Epidermal melanocyte (primary cell): Measurements from ENCODE around the gene CDKN1A.
"Not testable (repeated sequence)": the region's sequence is repeated elsewhere in the genome, so short reads cannot be mapped to it uniquely, and the experiment has no call there.

ENCODE experiments used
- DNase-seq: peaks from one replicate; pipeline ENCODE4 v3.0.0; 2011; ENCODE audit warnings: low spot score; ENCODE audit not compliant: insufficient read length

Gene CDKN1A

DNA sequence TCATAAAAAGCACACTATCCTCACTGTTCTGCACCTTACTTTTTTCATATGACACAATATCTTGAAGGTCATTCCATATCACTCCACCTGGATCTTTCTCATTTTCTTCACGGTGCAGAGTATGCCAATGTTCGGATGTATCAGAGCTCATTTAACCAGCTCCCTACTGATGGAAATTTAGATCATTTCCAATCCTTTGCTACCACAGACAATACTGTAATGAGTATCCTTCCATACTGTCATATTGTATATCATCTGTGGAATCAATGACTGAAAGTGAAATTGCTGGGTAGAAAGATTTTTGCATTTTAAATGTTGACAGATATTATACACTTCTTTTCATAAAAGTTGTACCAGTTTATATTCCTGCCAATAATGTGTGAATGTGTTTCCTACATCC is 16.9 kb downstream of the CDKN1A start:
- no peak for DNase-seq

DNA sequence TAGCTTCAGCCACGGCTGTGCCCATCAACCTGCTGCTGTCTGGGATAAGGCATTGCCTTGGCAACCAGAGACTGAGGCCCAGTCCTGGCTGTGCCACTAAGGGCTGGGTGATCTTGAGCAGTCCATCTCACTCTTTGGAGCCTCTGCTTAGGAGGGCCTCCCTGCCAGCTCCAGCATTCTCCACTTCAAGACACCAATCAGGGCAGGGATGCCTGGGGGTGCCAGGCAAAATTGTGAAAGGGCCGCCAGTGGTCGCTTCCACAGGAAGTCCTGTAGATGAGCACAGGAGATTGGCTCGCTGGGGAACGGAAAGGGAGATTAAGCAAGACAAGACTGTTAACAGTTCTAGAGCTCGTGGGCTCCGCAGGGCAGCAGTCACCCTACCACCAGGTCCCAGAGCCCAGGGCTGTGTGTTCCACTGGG is 19.0 kb downstream of the CDKN1A start, which contains the start of gene RAB44:
RAB44 (plus strand) TSS at position 346 of the 423 bp plus-strand sequence. CDS start 6,410 bp downstream, outside the sequence.
- DNase-seq: no peak

DNA sequence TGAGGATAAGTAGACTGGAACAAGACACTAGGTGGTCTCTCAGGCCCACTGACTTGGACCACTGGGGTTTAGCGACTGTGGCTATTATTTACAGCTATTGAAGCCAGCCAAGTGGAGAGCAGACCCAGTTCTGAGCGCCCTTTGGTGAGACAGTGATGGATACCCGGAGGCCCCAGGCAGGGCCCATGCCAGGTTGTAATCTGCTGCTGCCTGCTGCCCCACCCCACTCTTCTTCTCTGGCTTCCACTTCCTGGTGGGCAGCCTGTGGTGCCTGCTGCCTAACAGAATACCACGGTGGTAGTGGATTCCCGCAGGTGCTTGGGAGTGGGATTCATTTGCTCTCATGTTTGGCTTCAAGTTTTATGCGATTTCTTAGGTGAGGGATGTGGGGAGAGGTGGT is 19.7 kb downstream of the CDKN1A start:
- no peak for DNase-seq

- no peak for DNase-seq
These were observed 20.4 kb downstream of the CDKN1A start for GRCh38 chr6:36698871-36699271.

- no peak for DNase-seq
These were observed 20.8 kb downstream of the CDKN1A start for GRCh38 chr6:36699348-36699747.

DNA sequence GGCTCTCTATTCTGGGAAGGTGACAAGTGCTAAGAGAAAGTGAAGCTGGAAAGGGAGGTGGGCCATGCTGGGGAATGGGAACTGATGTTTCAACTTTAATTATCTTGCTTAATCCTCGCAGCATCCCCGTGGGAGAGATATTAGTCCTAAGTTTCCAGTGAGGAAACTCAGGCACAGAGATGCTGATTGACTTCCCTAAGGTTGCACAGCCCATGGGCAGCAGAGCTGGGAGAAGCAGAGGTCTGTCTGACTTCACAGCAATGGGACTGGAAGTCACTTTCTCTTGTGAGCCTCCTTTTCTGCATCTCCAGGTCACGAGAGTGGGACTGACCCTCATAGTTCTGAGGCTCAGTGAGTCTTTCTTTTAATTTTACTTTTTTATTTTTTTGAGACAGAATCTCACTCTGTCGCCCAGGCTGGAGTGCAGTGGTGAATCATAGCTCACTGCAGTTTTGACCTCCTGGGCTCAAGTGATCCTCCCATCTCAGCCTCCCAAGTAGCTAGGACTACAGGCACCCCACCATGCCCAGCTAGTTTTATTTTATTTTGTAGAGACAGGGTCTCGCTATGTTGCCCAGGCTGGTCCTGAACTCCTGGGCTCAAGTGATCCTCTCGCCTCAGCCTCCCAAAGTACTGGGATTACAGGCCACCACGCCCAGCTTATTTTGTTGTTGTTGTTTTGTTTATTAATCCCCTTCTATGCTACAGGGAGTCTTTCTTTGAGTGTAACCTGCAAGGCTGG is 21.7 kb downstream of the CDKN1A start:
- DNase-seq: no peak

DNA sequence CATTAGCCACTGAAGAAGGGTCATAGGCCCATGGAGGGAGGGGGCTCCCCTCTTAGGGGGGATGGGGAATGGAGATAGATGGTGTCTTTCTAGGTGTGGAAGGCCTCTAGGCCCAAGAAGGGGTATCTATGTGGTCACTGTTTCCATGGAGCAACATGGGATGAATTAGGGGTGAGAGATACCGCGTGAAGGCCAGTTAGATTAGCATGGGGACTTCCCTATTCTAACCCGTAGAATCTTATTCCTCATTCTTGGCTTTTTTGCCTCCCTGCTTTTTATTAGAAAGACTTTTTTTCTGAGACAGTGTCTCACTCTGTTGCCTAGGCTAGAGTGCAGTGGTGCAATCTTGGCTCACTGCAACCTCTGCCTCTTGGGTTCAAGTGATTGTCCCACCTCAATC is 22.3 kb downstream of the CDKN1A start:
- no peak for DNase-seq

DNA sequence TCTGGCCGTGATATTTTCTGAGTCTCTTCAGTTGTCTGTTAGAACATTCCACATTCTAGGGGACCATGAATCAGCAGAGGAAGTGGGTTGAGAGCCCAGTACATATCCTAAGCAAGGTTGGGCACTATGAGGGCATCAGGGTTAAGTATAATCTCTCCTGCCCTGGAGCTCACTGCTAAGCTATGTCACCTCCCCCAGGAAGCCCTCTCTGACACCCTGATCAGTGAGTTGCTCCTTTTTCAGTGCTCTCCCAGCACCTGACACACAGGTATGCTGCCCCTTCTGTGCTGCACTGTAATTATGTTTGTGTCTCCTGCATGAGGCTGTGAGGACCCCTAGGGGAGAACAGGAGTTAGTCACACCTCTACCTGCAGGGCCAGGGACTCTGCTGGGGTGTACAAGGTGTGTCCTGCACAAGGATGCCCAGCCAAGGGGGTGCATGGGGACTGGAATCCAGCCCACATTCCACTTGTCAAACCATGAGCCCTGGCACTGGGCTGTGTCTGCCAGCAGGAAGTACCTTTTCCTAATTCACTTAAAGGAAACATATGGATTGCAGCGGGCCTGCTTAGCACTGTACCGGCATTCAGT is 23.0 kb downstream of the CDKN1A start:
- DNase-seq: no peak

- no peak for DNase-seq
These were observed 24.1 kb downstream of the CDKN1A start for GRCh38 chr6:36702656-36703055.

GRCh38 chr6:36703081-36703606 is 24.6 kb downstream of the CDKN1A start:
- DNase-seq: no peak

DNA sequence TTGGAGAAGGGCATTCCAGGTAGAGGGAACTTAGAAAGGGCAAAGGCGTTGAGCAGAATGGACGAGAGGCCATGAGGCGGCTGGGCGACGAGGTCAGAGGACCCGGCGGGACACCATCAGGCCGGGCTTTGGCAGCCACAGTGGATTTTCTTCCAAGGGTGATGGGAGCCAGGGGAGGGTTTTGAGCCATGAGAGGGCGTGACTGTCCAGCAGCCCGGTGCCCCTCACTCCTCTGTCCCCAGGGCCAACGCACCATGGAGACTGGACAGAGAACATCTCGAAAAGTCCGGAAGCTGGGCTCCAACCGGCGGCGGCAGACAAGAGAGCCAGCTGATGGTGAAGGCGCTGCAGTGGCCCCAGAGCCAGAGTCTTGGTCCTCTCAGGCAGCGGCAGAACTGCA is 25.5 kb downstream of the CDKN1A start:
- no peak for DNase-seq

GRCh38 chr6:36704961-36705577 is 26.6 kb downstream of the CDKN1A start:
- not testable (repeated sequence) for DNase-seq

DNA sequence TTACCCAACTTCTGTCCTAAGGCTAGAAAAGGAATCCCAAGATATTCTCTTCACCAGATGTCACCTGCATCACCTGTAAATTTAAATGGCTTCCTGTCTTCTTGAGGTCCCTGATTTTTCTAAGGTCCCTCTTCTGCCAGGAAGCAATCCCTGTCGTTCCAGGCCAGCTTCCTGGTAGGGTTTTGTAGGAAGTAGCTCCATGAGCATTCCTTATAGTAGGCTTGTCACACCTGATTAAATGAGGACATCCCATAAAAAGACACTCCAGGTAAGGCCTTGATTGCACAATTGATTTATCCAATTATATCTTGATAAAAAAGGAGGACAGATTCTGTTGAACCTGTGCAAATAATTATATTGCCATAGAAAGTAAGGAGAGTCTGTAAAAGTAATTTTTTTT is 27.8 kb downstream of the CDKN1A start:
- DNase-seq: no peak

DNA sequence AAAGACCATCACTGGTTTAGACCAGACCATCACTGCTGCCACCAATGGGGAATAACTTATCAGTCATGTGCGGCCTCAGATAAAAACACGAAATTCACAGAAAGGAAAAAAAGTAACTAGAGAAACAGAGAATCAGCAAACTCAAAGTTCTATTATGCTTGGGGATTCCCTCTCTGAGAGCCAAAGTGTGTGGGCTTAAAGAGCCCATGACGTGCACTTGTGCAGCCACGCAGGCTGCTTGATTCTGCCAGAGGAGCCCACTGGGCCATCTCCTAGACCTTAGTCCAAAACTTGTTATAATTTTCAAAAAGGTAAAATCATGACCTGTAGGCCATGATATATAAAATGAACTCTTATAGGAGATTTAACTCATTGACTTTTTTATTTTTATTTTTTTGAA is 34.3 kb downstream of the CDKN1A start:
- DNase-seq: no peak

GRCh38 chr6:36713846-36714245 is 35.3 kb downstream of the CDKN1A start:
- no peak for DNase-seq

- no peak for DNase-seq
These were observed 36.0 kb downstream of the CDKN1A start for GRCh38 chr6:36714511-36714910.

DNA sequence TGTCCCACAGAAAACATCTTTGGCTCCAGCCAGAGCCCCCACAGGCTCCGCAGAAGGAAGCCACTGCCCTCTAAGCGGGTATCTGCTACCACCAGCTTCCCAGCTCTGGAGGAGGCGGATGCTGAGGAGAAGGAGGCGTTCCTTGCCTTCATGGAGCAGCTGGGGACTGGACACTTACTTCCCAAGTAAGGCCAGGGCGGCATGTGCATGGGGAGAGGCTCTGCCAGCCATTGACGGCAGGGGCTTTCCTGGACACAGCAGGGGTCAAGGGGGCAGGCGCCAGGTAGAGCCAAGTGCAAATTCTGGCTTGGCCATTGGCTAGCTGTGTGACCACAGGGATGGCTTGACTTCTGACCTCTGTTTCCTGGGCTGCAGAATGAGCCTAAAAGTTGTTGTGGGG is 37.0 kb downstream of the CDKN1A start:
- DNase-seq: no peak

DNA sequence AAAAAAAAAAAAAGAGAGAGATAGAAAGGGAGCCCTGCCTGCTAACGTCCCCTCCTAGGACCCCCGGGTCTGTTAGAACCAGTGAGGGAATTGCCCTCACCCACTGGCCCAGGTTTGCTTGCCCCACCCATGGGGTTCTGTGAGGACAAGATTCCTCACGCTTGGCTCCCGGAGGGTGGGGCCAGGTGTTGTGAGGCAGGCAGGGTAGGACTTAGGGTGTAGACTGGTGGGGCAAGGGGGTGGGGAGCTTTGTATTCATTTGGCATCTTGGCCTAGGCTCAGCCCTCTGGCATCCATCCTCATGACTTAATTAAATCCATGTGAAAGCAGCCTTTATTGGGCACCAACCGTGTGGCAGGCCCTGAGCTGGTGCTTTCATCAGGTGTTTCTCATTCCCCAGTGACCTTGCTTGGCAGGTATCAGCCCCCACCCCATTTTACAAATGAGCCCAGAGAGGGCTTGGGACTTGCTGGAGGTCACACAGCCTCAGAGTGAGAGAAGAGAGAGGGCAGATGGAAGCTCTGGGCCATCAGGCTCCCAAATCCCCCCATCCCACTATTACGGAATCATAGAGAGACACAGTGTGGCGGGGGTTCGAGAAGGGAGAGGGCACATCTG is 38.1 kb downstream of the CDKN1A start:
- DNase-seq: no peak

- DNase-seq: no peak
These were observed 38.8 kb downstream of the CDKN1A start for GRCh38 chr6:36717231-36717825.

- DNase-seq: no peak
These were observed 39.5 kb downstream of the CDKN1A start for GRCh38 chr6:36717871-36718540.

GRCh38 chr6:36718560-36718959 is 40.0 kb downstream of the CDKN1A start:
- DNase-seq: no peak
